GM12874 (cell line): ENCODE measurements around the gene REXO5.

Experiments used
- CTCF ChIP-seq: IDR thresholded peaks from 2 replicates; pipeline ENCODE4 v1.5.1; 2011; ENCODE audit warnings: low read depth, mild to moderate bottlenecking, control low read depth, low read length, moderate library complexity; ENCODE audit not compliant: insufficient read depth

Gene REXO5

GRCh38 chr16:20879175-20880040, 73.1 kb downstream of the REXO5 start:
- no peak for TF ChIP-seq CTCF

- TF ChIP-seq CTCF = no peak
Measured at GRCh38 chr16:20880867-20881502, 74.7 kb downstream of the REXO5 start.

GRCh38 chr16:20881503-20881878, 75.2 kb downstream of the REXO5 start:
- TF ChIP-seq CTCF = no peak

GRCh38 chr16:20883554-20884239, 77.4 kb downstream of the REXO5 start:
- no peak for TF ChIP-seq CTCF

- no peak for TF ChIP-seq CTCF
Measured at GRCh38 chr16:20884240-20884556, 77.9 kb downstream of the REXO5 start.

- TF ChIP-seq CTCF = no peak
Measured at GRCh38 chr16:20886320-20886719, 80.0 kb downstream of the REXO5 start.

GRCh38 chr16:20887207-20887606, 80.9 kb downstream of the REXO5 start:
- no peak for TF ChIP-seq CTCF
